Stimulated activated CD8-positive, alpha-beta memory T cell treated with anti-CD3 and anti-CD28 coated beads, Interleukin-4, amount 100 ng/mL, for 48 hours (primary cell): ENCODE measurements around the gene FOXJ3.

Experiments used
- DNase-seq: peaks from one replicate; pipeline ENCODE4 v3.0.0-alpha.2; 2020

The FOXJ3 gene

DNA sequence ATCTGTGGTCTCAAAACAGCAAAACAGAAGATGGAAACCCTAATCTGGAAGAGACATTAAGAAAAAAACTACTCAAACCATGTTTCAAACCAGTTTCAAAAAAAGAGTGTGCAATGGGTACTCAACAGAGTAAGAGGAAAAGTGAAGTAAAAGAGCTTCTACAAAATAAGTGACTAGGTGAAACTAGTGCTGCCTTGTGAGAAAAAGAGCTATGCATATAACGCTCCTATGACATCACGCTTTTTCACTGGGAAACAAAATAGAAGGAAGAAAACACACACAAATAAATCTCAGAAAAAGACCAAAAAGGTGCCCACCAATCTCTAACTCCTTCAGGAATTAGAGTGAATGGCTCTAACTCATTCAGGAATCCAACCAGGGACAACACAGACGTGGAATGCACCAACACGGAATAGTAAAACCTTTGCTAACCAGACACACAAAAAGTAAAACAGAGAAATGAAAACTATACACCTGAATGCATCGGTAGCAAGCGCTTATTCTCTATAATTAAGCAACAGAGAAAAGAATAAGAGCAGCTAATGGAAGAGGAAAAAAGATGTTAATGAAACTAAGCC lies 1.3 kb downstream of the FOXJ3 start:
- no peak for DNase-seq

DNA sequence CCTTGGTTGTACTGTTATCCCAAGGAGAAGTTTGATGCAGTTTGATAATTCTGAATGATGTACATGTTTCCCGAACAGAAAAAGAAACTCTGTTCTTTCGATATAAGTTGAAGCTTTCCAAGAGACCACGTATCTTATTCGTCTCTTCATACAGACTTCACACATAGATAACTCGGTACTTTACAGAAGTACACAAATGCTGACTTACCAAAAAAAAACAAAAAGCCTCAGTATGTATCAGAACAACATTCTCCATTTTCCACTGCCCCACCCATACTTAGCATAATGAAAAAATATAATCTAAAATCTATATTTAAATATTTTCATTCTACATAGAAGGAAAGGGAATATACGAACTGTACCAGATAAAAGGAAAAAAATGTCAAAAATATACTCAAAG lies 2.2 kb downstream of the FOXJ3 start:
- no peak for DNase-seq

DNA sequence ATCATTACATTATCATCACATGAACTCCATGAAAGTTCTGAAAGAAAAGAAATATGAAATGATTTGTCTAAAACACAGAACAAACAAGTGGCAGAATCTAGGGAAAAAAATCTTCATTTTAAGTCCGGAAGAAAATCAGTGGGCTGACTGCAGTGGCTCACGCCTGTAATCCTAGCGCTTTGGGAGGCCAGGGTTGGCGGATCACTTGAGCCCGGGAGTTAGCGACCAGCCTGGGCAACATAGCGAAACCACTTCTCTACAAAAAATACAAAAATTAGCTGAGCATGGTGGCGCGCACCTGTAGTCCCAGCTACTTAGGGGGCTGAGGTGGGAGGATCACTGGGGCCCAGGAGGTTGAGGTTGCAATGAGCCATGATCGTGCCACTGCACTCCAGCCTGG lies 4.8 kb downstream of the FOXJ3 start:
- DNase-seq, result no peak

DNA sequence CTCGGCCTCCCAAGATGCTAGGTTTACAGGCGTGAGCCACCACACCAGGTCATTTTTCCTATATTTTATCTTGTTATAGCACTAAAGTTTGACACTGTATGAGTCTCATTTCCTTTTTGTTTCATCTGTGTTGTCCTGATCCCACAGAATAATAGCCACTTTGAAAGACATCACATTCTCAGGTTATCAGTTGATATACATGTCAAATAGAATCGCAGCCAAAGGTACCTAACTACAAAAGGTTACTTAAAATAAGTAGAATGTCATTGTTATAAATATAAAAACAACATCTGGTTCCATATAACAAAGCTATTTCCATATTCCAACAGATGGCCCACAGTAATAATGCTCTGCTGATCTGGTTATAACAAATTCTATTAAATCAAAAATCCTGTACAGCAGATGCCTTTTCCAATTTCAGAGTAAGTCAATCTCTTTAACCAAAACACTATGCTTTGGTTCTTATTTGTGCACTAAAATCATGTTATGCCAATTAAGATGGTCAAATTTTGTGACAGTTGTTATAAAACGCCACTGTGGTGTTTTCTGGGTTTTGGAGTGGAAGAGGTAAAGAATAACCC lies 6.0 kb downstream of the FOXJ3 start:
- no peak for DNase-seq

DNA sequence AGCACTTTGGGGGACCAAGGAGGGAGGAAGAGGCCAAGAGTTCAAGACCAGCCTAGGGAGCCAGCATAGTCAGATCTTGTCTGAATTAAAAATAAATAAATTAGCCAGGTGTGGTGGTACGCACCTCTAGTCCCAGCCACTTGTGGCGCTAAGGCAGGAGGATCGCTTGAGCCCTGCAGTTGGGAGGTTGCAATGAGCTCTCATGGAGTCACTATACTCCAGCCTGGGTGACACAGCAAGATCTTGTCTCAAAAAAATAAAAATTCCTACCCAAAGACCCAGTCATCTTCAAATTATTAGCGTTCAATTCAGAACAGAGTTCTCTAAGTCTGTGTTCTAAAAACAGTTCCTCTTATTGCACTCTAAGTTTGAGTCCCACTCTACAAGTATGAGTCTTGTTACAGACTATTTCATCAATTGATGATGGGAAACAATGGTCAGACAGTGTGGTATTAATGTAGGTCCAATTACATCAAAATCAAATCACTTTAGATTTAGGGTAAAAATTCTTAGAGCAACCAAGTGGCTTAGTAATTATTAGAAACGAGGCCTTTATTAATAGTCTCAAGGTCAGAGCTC lies 6.9 kb downstream of the FOXJ3 start:
- no peak for DNase-seq

DNA sequence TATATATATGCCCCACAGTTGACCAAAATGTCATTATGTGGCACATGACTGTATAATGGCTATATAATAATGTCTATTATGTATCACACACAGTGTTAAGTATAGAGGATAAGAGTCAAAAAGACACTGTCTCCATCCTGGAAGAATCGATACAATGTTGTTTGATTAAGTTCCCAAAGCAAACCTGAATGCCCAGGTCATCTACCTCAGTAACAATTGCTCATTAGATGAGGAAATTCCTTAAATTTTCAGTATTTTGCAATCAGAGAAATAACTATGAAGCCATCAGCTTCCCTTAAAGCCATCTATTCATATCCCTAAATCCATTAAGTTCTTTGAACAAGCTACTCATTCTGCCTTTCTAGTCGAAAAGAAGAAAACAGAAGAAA lies 10.0 kb downstream of the FOXJ3 start:
- DNase-seq, result no peak

DNA sequence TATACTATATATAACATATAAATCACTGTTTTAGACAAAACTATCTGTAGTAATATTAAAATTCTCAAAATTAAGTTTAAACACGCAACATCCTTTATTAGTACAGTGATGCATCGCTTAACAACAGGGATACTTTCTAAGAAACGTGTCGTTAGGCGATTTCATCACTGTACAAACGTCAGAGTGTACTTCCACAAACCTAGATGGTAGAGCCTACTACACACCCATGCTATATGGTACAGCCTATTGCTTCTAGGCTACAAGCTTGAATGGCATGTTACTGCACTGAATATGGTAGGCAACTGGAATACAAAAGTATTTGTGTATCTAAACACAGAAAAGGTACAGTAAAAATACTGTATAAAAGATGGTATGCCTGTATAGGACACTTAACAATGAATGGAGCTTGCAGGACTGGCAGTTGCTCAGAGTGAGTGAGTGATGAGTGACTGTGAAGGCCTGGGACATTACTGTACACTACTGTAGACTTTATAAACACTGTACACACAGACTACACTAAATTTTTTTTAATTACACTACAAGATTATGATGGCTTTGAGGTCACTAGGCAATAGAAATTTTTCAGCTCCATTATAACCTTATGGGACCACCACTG lies 10.5 kb downstream of the FOXJ3 start:
- no peak for DNase-seq

DNA sequence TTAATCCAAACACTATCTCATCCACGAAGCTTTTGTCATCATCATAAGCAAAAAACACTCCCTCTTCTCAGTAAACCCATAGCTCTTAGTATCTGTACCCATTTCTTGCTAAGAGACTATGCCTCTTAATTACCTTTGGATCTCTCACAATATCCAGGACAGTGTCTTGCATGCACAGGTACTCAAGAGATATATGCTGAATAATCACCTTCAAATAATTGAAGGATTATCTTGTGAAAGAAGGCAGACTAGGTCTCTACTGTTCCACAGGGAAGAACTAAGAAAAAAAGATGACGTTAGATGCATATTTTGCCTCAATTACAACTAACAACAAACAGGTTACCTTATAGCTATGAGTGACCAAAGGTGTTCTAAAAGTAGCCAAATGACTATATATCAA lies 11.5 kb downstream of the FOXJ3 start:
- DNase-seq, result no peak

DNA sequence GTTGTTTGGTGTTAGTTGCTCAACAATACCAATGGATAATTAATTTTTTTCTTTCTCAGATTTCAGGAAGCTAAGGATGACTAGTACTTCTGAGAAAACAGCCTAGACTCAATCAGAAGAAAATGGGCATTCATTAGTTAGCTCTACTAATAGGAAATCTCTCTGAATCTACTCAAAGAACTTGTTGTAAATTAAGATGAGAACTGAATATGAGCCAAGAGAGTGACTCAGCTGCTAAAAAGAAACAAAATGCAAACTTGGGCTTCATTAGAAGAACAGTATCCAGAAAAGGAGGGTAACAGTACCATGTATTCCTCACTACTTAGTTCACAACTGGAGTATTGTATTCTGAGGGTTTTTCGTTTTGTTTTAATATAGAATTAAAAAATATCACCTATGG lies 12.5 kb downstream of the FOXJ3 start:
- no peak for DNase-seq

DNA sequence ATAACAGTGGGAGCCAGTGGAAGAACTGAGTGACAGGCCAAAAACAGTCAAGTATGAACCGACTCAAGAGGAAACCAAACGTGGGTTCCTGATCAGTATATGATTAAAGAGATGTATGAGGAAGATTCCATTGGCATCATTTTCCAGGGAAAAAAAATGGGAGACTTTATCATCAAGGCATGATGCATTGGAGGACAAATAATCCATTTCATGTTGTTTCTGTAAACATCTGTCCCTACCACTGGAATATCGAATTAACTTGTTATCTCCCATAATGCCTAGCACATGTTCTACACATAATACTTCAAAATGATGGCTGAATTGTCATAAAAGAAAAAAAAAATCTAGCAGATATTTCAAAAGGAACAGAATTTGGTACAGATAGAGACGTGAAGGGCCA lies 13.3 kb downstream of the FOXJ3 start:
- DNase-seq, result no peak

DNA sequence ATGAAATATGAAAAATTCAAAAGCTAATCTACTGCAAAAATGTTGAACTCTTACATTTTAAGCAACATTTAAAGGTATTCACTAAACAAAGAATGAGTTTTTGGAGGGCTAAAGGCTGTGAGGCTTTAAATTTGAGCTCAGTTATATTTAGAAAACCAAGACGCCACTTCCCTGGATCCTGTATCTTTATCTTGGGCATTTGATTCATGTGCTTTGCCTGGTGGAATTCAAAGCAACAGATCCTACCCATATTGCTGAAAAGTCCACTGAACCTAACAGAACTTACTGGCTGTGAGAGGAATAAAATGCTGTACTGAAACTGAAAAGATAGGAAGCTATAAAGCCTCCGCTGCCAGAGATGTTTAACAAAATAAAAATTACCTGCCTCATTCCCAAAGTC lies 14.3 kb downstream of the FOXJ3 start:
- DNase-seq, result no peak

DNA sequence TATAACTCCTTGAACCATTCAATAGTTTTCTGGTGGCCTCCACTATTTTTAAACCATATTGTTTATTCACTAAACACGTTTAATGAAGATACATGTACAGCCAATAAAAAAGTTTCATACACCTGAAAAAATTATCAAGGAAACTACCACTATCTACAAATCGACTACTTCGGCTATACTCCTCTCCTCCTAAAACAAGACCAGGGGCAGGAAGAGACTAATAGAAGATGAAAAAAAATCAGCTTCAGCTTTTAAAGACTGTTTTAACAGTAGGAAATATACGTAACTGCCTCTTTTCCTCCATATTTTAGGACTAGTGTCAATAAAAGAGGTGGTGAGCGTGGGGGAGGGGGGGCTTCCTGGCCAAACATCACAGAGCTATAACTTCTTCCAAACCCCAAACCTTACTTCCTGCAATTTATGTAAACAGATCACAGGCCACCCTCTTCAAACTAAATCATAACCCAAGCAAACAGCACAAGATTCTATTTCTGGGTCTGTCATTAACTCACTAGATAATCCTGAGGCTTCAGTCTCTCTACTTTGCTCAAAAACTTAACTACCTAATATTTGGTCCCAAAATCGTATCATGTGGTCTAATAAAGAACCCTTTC lies 15.1 kb downstream of the FOXJ3 start:
- DNase-seq, result no peak

DNA sequence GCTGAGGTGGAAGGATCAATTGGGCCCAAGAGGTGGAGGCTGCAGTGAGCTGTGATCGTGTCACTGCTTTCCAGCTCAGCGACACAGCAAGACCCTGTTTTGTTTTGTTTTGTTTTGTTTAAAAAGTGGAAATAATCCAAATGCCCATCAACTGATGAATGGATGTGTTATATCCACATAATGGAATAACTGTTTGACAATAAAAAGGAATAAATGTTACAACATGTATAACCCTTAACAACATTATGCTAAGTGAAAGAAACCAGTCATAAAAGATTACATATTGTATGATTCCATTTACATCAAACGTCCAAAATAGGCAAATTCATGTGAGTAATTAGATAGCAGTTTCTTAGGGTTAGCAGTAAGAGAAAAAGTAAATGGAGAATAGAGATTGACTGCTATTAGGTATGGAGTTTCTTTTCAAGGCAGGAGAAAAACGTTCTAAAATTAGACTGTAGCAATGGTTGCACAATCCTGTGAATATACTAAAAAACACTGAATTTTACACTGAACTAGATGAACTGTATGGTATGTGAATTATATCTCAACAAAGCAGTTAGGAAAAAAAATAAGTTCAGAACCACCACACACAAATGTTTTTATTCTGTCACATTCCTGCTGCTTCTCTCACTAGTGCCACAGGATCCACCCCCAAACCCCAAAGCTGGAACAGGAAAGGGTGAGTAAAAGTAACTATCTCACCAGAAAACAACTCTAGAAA lies 15.7 kb downstream of the FOXJ3 start:
- no peak for DNase-seq

DNA sequence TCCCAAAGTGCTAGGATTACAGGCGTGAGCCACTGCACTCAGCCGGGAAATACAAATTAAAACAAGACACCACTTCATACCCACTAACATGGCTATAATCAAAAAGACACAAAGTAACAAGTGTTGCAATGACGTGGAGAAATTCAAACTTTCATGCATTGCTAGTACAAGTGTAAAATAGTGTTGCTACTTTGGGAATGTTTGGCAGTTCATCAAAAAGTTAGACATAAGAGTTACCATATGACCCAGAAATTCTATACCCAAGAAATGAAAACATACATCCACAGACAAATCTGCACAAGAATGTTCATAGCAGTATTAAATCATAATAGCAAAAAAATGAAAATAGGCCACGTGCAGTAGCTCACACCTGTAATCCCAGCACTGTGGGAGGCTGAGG lies 16.4 kb downstream of the FOXJ3 start:
- no peak for DNase-seq

DNA sequence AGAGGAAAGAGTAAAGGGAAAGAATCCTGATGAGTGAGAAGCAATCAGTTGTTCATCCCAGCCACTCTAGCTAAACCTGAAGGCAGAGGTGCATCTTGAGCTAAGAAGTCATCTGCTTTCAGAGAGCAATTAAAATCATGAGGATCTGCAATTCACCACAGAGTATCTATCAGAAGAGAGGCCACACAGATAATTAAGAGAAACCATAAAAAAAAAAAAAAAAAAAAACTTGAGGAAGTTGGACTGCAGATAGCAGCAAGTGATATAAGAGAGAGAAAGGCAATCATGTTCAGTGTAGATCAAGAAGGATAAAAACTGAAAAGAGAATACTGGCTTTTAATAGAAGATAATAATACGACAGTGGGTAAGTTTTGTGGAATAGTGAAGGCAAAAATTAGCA lies 17.7 kb downstream of the FOXJ3 start:
- no peak for DNase-seq

DNA sequence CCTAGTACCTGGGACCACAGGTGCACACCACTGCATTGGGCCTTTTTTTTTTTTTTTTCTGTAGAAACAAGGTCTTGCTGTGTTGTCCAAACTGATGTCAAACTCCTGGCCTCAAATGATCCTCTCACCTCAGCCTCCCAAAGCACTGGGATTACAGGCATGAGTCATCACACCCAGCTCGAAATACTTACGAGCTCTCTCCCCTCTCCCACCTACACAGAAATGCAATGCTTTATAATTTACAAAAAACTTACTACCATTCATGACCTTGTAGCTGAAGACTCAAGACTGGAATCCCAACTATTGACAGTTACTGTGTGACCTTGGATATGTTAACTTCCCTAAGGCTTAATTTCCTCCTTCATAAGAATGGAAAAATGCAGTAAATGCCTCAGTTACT lies 18.7 kb downstream of the FOXJ3 start:
- no peak for DNase-seq

DNA sequence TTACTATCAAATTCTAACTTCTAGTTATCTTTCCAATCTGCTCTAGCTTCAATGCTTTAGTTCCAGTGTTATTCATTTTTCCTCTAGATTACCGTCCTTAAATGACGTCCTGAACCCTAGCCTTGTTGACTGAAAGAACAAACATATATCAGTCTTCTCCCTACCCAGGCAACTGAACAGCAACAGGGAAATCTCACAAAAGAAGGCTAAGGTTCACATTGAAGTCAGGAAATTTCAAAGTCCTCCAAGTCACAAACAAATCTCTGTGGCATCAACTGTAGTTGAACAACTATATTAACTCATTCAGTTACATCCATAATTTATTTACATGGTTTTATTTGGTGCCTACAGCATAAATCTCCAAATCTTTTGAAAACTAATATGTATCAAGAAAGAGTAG lies 19.5 kb downstream of the FOXJ3 start:
- DNase-seq, result no peak

DNA sequence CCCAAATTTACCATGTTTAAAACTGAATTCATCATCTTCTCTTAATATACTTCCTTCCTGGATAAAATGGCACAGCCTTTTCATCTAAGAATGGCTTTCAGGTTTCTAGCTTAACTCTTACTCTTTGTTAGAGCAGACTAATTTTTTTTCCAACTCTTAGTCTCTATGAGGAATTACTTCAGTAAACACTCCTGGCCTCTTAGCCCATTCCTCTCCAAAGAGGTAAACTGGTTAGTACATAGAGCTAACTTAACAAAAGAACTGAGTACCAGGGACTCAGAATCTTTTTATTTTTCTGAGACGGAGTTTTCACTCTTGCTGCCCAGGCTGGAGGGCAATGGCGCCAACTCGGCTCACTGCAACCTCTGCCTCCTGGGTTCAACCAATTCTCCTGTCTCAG lies 21.1 kb downstream of the FOXJ3 start:
- no peak for DNase-seq

DNA sequence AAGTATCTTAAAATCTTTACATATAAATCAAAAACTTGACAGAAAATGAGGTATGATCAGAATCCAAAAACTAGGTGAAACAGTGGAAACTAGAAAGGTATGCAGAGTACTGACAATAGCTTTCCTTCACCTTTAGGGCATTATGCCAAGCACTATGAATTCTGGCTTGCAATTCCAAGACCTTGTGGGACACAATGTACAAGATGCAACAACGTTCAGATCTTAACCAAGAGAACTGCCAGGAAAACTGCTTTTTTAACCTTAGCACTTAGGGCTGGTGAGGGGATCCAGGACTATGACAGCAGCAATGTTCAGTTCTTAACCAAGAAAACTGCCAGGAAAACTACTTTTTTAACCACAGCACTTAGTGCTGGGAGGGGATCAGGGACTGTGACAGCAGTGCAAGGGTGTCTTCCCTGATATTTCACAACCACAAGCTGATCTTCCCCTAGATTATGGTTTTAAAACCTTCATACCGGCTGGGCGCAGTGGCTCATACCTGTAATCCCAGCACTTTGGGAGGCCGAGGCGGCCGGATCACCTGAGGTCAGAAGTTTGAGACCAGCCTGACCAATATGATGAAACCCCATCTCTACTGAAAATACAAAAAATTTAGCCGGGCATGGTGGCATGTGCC lies 22.3 kb downstream of the FOXJ3 start:
- DNase-seq, result no peak

DNA sequence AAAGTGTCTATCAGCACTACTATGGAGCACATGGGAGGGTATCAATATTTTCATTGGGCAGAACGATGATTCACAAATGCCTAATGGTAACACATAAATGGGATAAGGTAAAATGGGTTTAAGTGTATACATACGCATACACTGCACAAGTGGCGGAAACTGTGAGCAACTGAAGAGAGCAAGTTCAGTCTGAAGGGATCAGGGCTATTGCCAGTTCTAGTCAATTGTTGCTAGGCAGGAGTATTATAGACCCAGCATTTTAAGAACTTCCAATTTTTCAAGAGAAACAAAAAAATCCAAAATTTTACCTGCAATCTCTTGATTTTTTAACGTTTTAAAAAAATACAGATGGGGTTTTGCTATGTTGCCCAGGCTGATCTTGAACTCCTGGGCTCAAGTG lies 23.1 kb downstream of the FOXJ3 start:
- DNase-seq, result no peak

DNA sequence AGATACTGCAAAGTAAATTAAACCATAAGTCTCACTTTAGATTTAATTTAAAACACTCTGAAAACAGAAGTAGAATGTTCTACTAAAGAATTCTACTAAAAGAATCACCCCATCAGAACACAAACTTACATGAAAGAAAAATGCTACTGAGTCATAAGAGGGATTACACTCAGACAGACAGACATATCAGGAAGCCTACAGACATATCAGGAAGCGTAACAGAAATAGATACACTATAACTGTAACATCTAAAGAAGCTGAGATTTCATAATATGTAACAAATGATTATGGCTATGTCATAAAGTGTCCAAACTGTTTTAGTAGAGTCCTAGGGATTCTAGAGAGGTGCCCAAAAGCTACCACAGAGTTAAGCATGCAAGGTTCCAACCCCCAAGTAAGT lies 23.9 kb downstream of the FOXJ3 start:
- DNase-seq, result no peak

DNA sequence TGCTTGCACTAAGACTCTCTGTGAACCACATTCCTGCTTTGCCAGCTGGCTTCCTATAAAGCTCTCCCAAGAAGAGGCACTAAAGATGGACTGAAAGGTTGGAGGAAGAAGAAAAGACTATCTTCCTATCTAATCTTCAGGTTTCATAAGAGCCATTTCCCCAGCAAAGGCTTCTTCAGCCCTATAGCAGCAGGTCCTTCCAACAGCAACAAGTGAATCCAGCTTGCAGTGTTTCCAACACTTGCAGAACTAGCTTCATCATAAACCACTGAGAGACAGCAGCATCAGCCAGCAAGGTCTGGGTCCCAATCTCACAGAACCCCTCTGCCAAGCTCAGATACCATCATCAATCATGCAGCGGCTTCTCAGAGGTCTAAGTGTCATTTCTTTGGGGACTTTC lies 28.1 kb downstream of the FOXJ3 start:
- no peak for DNase-seq

DNA sequence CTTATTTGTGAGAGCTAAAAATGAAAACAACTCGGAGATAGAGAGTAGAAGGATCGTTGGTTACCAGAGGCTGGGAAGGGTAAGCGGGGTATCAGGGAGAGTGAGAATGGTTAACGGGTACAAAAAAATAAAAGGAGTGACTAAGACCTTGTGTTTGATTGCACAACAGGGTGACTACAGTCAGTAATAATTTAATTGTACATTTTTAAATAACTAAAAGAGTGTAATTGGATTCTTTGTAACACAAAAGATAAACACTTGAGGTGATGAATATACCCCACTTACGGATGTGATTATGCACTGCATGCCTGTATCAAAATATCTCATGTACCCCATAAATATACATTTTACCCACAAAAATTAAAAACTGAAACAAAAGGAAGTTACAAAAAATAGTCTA lies 29.4 kb downstream of the FOXJ3 start:
- no peak for DNase-seq
